ENCODE data around the gene KCNQ1. TPM values are rescaled to one million over a fixed set of nuclear protein-coding genes. Genes with fewer than 3 reads are reported as not detected.

KCNQ1 gene
- total RNA-seq, 1 donor from 2014 or later: 0.16 TPM

DNA sequence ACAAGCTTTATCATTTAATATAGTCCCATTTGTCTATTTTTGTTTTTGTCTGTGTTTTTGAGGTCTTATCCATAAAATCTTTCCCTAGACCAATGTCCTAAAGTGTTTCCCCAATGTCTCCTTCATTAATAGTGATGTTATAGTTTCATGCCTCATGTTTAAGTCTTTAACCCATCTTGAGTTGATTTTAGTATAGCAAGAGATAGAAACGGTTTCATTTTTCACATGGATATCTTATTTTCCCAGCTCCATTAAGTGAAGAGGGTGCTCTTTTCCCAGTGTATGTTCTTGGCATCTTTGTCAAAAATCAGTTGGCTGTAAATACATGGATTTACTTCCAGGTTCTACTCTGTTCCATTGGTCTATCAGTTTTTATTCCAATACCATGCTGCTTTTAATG, 196.8 kb downstream of the KCNQ1 start:
- H3K27ac Mint-ChIP-seq (ENCODE audit: unreplicated experiment): no peak overlapping the region
- peaks cover 32% of the 10 kb centered on the region for H3K36me3 Mint-ChIP-seq (ENCODE audit: unreplicated experiment)
- no peak for DNase-seq (ENCODE audit: extremely low spot score, unreplicated experiment)
- H3K4me1 Mint-ChIP-seq (ENCODE audit: unreplicated experiment): no peaks in the 10 kb centered on the region
- peaks cover 29% of the 10 kb centered on the region for H3K9me3 Mint-ChIP-seq (ENCODE audit: unreplicated experiment)
- TF ChIP-seq, protein P1, sequence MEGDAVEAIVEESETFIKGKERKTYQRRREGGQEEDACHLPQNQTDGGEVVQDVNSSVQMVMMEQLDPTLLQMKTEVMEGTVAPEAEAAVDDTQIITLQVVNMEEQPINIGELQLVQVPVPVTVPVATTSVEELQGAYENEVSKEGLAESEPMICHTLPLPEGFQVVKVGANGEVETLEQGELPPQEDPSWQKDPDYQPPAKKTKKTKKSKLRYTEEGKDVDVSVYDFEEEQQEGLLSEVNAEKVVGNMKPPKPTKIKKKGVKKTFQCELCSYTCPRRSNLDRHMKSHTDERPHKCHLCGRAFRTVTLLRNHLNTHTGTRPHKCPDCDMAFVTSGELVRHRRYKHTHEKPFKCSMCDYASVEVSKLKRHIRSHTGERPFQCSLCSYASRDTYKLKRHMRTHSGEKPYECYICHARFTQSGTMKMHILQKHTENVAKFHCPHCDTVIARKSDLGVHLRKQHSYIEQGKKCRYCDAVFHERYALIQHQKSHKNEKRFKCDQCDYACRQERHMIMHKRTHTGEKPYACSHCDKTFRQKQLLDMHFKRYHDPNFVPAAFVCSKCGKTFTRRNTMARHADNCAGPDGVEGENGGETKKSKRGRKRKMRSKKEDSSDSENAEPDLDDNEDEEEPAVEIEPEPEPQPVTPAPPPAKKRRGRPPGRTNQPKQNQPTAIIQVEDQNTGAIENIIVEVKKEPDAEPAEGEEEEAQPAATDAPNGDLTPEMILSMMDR (IDR thresholded peaks at IDR 0.05): no peak
- peaks cover 24% of the 10 kb centered on the region for H3K27me3 Mint-ChIP-seq (ENCODE audit: unreplicated experiment)
- H3K4me3 Mint-ChIP-seq (ENCODE audit: unreplicated experiment): no peak overlapping the region

DNA sequence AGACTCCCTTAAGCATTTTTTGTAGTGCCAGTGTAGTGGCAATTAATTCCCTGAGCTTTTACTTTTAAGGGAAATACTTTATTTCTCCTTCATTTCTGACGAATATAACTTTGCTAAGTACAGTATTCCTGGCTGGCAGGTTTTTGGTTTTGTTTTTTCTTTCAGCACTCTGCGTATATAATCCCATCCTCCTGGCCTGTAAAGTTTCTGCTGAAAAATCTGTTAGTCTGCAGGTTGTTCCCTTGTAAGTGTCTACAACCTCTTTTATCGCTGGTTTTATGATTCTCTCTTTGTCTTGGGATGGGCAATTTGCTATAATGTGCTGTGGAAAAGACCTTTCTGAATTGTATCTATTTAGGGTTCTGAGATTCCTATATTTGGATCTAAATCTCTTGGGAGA, 198.9 kb downstream of the KCNQ1 start:
- no peak for DNase-seq (ENCODE audit: extremely low spot score, unreplicated experiment)
- Mint-ChIP-seq H3K4me1 (ENCODE audit: unreplicated experiment) (no peaks in the 10 kb centered on the region), H3K27ac (ENCODE audit: unreplicated experiment) (no peak overlapping the region), H3K36me3 (ENCODE audit: unreplicated experiment) (peaks cover 42% of the 10 kb centered on the region), H3K9me3 (ENCODE audit: unreplicated experiment) (peaks cover 39% of the 10 kb centered on the region), H3K4me3 (ENCODE audit: unreplicated experiment) (no peak overlapping the region), H3K27me3 (ENCODE audit: unreplicated experiment) (peaks cover 20% of the 10 kb centered on the region)
- TF ChIP-seq, protein P1 (IDR thresholded peaks at IDR 0.05): no peak

DNA sequence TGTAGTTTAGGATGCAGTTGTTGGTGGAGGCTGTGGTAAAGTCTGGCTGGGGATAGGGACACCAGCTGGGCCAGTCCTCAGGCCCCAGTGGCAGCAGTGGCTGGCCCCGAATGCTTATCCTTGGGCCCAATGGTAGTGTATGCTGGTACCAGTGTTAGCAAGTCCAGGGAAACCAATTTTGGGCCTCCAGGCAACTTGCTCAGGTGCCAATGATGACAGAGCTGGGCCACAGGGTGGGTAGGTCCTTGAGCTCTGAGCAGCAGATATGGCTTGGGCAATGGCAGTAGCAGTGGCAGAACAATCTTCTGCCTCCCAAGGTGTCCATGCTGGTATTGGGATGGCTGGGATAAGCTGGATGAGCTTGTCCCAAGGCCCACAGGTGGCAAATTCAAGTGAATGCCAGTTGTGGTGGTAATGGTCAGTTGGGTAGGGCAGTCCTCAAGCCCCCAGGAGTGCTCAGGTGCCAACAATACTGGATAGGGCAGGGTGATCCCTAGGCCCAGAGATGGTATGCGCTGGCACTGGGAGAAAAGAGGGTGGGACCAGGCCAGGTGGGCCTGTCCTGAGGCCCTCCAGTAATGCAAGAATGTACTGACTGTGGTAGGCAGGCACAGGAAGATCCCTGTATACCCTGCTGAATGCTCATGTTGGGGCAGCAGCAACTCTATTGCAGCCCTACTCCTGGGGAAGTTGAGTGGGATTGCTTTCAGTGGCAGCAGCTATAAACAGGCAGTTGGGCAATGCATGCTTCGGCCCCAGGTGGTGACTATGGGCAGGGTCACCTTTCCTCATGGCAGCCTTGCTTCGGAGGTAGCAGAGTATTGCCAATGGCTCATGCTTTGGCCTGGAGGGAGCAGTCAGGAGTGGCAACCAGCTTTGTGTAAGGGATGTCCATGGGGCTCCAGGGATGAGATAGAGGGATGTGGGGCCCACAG, 200.3 kb downstream of the KCNQ1 start:
- TF ChIP-seq, protein P1 (IDR thresholded peaks at IDR 0.05): no peak
- no peak for DNase-seq (ENCODE audit: extremely low spot score, unreplicated experiment)
- peaks cover 52% of the 10 kb centered on the region for H3K9me3 Mint-ChIP-seq (ENCODE audit: unreplicated experiment)
- H3K4me3 Mint-ChIP-seq (ENCODE audit: unreplicated experiment): no peak overlapping the region
- peaks cover 49% of the 10 kb centered on the region for H3K36me3 Mint-ChIP-seq (ENCODE audit: unreplicated experiment)
- no peaks in the 10 kb centered on the region for H3K4me1 Mint-ChIP-seq (ENCODE audit: unreplicated experiment)
- H3K27me3 Mint-ChIP-seq (ENCODE audit: unreplicated experiment): peaks cover 17% of the 10 kb centered on the region
- H3K27ac Mint-ChIP-seq (ENCODE audit: unreplicated experiment): no peak overlapping the region

DNA sequence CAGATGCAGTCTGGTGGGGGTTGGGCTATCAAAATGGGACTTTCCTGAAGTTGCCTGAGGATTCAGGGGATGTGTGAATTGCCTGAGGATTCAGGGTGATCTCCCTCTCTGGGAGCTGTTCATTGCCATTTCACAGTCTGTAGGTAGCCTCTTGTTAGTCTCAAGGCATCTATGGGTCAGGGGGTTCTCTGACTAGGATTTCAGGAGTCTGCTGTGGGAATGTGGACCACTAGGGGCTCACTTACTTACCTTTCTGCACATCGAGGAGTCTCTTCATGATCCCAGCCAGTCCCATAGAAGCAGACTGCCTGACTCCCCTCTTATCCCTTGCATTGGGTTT, 200.9 kb downstream of the KCNQ1 start:
- no peaks in the 10 kb centered on the region for H3K4me1 Mint-ChIP-seq (ENCODE audit: unreplicated experiment)
- H3K9me3 Mint-ChIP-seq (ENCODE audit: unreplicated experiment): peaks cover 58% of the 10 kb centered on the region
- no peak overlapping the region for H3K27ac Mint-ChIP-seq (ENCODE audit: unreplicated experiment)

DNA sequence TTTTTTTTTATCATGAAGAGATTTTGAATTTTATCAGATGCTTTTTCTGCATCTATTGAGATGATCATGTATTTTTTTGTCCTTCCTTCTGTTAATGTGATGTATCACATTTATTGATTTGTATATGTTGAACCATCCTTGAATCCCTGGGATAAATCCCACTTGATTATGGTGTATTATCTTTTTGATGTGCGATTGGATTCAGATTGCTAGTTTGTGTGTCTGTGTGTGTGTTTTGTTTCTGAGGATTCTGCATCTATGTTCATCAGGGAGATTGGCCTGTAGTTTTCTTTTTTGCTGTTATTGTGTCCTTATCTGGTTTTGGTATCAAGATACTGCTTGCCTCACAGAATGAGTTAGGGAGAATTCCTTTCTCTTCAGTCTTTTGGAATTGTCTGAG, 202.4 kb downstream of the KCNQ1 start:
- TF ChIP-seq, protein P1 (IDR thresholded peaks at IDR 0.05): no peak
- H3K27me3 Mint-ChIP-seq (ENCODE audit: unreplicated experiment): peaks cover 13% of the 10 kb centered on the region
- H3K4me3 Mint-ChIP-seq (ENCODE audit: unreplicated experiment): no peak overlapping the region
- H3K36me3 Mint-ChIP-seq (ENCODE audit: unreplicated experiment): peaks cover 43% of the 10 kb centered on the region
- H3K27ac Mint-ChIP-seq (ENCODE audit: unreplicated experiment): peak overlapping the region; percentile 1
- H3K9me3 Mint-ChIP-seq (ENCODE audit: unreplicated experiment): peaks cover 53% of the 10 kb centered on the region
- H3K4me1 Mint-ChIP-seq (ENCODE audit: unreplicated experiment): no peaks in the 10 kb centered on the region
- no peak for DNase-seq (ENCODE audit: extremely low spot score, unreplicated experiment)

More for the DNA sequence above, 200.9 kb downstream of the KCNQ1 start:
- Mint-ChIP-seq H3K4me3 (ENCODE audit: unreplicated experiment) (no peak overlapping the region), H3K36me3 (ENCODE audit: unreplicated experiment) (peaks cover 51% of the 10 kb centered on the region), H3K27me3 (ENCODE audit: unreplicated experiment) (peaks cover 20% of the 10 kb centered on the region)
- DNase-seq (ENCODE audit: extremely low spot score, unreplicated experiment): no peak
- TF ChIP-seq, protein P1 (IDR thresholded peaks at IDR 0.05): no peak

Measured in osteocyte (in vitro differentiated cells).